Measurements from ENCODE around the gene CCT5.

- TF ChIP-seq CTCF (IDR thresholded peaks at IDR 0.05) (no peak), POLR2A (IDR thresholded peaks at IDR 0.05) (no peak)
Measured at GRCh38 chr5:10315201-10315600, 65.1 kb downstream of the CCT5 start.
